HEK293 (cell line): ENCODE data around the gene IGF2BP2.

Experiments
- AEBP2 ChIP-seq: fragments of 450-650 bp; formaldehyde crosslinking; IDR thresholded peaks from 2 replicates; pipeline ENCODE4 v1.5.1; 2016; ENCODE audit warnings: missing biosample characterization, missing genetic modification characterization, borderline replicate concordance
- BCL11A ChIP-seq: fragments of 450-650 bp; formaldehyde crosslinking; IDR thresholded peaks from 2 replicates; pipeline ENCODE4 v1.5.1; 2016; ENCODE audit warnings: low read depth, missing biosample characterization, missing genetic modification characterization
- INSM2 ChIP-seq: fragments of 450-650 bp; formaldehyde crosslinking; IDR thresholded peaks from 2 replicates; pipeline ENCODE4 v1.5.1; 2016; ENCODE audit warnings: missing biosample characterization, missing genetic modification characterization
- PRDM10 ChIP-seq: fragments of 450-650 bp; formaldehyde crosslinking; IDR thresholded peaks from 2 replicates; pipeline ENCODE4 v1.5.1; 2016; ENCODE audit warnings: missing biosample characterization, missing genetic modification characterization
- SP3 ChIP-seq: fragments of 450-650 bp; formaldehyde crosslinking; IDR thresholded peaks from 2 replicates; pipeline ENCODE4 v1.5.1; 2016; ENCODE audit warnings: missing biosample characterization, missing genetic modification characterization
- ZFP37 ChIP-seq: fragments of 450-650 bp; formaldehyde crosslinking; IDR thresholded peaks from 2 replicates; pipeline ENCODE4 v1.5.1; 2016; ENCODE audit warnings: missing biosample characterization, missing genetic modification characterization
- ZIC2 ChIP-seq: fragments of 450-650 bp; formaldehyde crosslinking; IDR thresholded peaks from 2 replicates; pipeline ENCODE4 v1.5.1; 2016; ENCODE audit warnings: missing biosample characterization, missing genetic modification characterization
- ZNF146 ChIP-seq: fragments of 450-650 bp; formaldehyde crosslinking; IDR thresholded peaks from 2 replicates; pipeline ENCODE4 v1.5.1; 2016; ENCODE audit warnings: missing biosample characterization, missing genetic modification characterization
- ZNF184 ChIP-seq: fragments of 450-650 bp; IDR thresholded peaks from 2 replicates; pipeline ENCODE4 v1.5.1; 2018; ENCODE audit warnings: missing biosample characterization, mild to moderate bottlenecking, missing genetic modification characterization
- ZNF221 ChIP-seq: fragments of 450-650 bp; formaldehyde crosslinking; IDR thresholded peaks from 2 replicates; pipeline ENCODE4 v1.5.1; 2017; ENCODE audit warnings: missing biosample characterization, missing genetic modification characterization, borderline replicate concordance
- ZNF23 ChIP-seq: fragments of 450-650 bp; formaldehyde crosslinking; IDR thresholded peaks from 2 replicates; pipeline ENCODE4 v1.5.1; 2016; ENCODE audit warnings: missing biosample characterization, missing genetic modification characterization, borderline replicate concordance
- ZNF24 ChIP-seq: fragments of 450-650 bp; formaldehyde crosslinking; IDR thresholded peaks from 2 replicates; pipeline ENCODE4 v1.5.1; 2016; ENCODE audit warnings: missing biosample characterization, missing genetic modification characterization
- ZNF366 ChIP-seq: fragments of 450-650 bp; formaldehyde crosslinking; conservative IDR thresholded peaks from 2 replicates; pipeline ENCODE4 v1.5.1; 2016; ENCODE audit warnings: missing biosample characterization, missing genetic modification characterization
- ZNF404 ChIP-seq: fragments of 450-650 bp; formaldehyde crosslinking; IDR thresholded peaks from 2 replicates; pipeline ENCODE4 v1.5.1; 2017; ENCODE audit warnings: missing biosample characterization, missing genetic modification characterization
- ZNF416 ChIP-seq: fragments of 450-650 bp; formaldehyde crosslinking; IDR thresholded peaks from 2 replicates; pipeline ENCODE4 v1.5.1; 2016; ENCODE audit warnings: missing biosample characterization, missing genetic modification characterization
- ZNF433 ChIP-seq: fragments of 450-650 bp; formaldehyde crosslinking; IDR thresholded peaks from 2 replicates; pipeline ENCODE4 v1.5.1; 2016; ENCODE audit warnings: missing biosample characterization, missing genetic modification characterization, low read depth
- ZNF514 ChIP-seq: fragments of 450-650 bp; formaldehyde crosslinking; IDR thresholded peaks from 2 replicates; pipeline ENCODE4 v1.5.1; 2016; ENCODE audit warnings: missing biosample characterization, missing genetic modification characterization
- ZNF548 ChIP-seq: fragments of 450-650 bp; formaldehyde crosslinking; IDR thresholded peaks from 2 replicates; pipeline ENCODE4 v1.5.1; 2016; ENCODE audit warnings: missing biosample characterization, missing genetic modification characterization
- ZNF555 ChIP-seq: fragments of 450-650 bp; formaldehyde crosslinking; conservative IDR thresholded peaks from 2 replicates; pipeline ENCODE4 v1.5.1; 2017; ENCODE audit warnings: missing biosample characterization, mild to moderate bottlenecking, missing genetic modification characterization, inconsistent platforms
- ZNF571 ChIP-seq: fragments of 450-650 bp; formaldehyde crosslinking; IDR thresholded peaks from 2 replicates; pipeline ENCODE4 v1.5.0; 2017; ENCODE audit warnings: missing biosample characterization, missing genetic modification characterization
- ZNF664 ChIP-seq: fragments of 450-650 bp; formaldehyde crosslinking; IDR thresholded peaks from 2 replicates; pipeline ENCODE4 v1.5.1; 2016; ENCODE audit warnings: missing biosample characterization, missing genetic modification characterization
- ZNF768 ChIP-seq: fragments of 450-650 bp; formaldehyde crosslinking; IDR thresholded peaks from 2 replicates; pipeline ENCODE4 v1.5.1; 2018; ENCODE audit warnings: missing biosample characterization, mild to moderate bottlenecking, missing genetic modification characterization
- ZNF837 ChIP-seq: fragments of 450-650 bp; formaldehyde crosslinking; IDR thresholded peaks from 2 replicates; pipeline ENCODE4 v1.5.1; 2016; ENCODE audit warnings: missing biosample characterization, missing genetic modification characterization
- ZSCAN18 ChIP-seq: fragments of 450-650 bp; formaldehyde crosslinking; IDR thresholded peaks from 2 replicates; pipeline ENCODE4 v1.5.1; 2016; ENCODE audit warnings: missing biosample characterization, missing genetic modification characterization
- ZSCAN30 ChIP-seq: fragments of 450-650 bp; IDR thresholded peaks from 2 replicates; pipeline ENCODE4 v1.5.1; 2018; ENCODE audit warnings: missing biosample characterization, mild to moderate bottlenecking, missing genetic modification characterization, moderate library complexity
- ZSCAN4 ChIP-seq: fragments of 450-650 bp; formaldehyde crosslinking; IDR thresholded peaks from 2 replicates; pipeline ENCODE4 v1.5.1; 2017; ENCODE audit warnings: missing biosample characterization, missing genetic modification characterization
- TF ChIP-seq, protein P1 (sequence below): fragments of 450-650 bp; formaldehyde crosslinking; IDR thresholded peaks from 2 replicates; pipeline ENCODE4 v1.5.1; 2016; ENCODE audit warnings: missing biosample characterization, missing genetic modification characterization
- TF ChIP-seq, protein P2 (sequence below): fragments of 450-650 bp; formaldehyde crosslinking; IDR thresholded peaks from 2 replicates; pipeline ENCODE4 v1.5.1; 2016; ENCODE audit warnings: missing biosample characterization, missing genetic modification characterization

Gene IGF2BP2

DNA sequence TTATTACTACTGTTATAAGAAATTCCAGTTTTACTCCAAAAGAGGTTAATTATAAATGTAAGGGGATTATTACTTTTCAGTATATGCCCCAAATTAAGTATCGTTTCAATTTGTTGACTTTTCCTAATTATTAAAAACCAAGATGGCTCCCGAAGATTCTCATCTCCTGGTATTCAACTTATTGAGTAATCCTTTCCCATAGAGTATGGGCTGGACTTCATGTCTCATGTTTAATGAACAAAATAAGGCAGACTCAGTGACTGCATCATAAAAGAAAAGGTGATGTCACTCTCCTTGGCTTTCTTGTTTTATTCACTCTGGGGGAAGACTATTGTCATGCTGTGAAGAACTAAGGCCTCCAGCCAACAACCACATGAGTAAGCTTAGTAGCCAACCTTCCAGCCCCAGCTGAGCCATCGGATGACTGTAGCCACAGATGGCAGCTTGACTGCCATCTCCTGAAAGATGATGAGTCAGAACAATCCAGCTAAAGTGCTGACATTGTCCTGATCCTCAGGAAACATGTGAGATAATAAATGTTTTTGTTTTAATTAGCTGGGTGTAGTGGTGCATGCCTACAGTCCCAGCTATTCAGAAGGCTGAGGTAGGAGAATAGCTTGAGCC lies 17.3 kb downstream of the IGF2BP2 start (continued):
- TF ChIP-seq ZNF146 (peak; percentile 29; the same call in 1 of the 2 replicates), ZNF555 (tag by site-specific recombination) (no peak), ZNF664 (peak; percentile 48; the same call in 1 of the 2 replicates), ZIC2 (peak; percentile 77), ZSCAN4 (tag by site-specific recombination) (no peak), ZNF221 (no peak), ZNF184 (tag by site-specific recombination) (peak; percentile 86), ZNF366 (peak; percentile 86), ZNF768 (tag by site-specific recombination) (no peak), PRDM10 (tag by site-specific recombination) (peak; percentile 30; the same call in 1 of the 2 replicates), ZNF548 (tag by site-specific recombination) (no peak), ZNF514 (tag by site-specific recombination) (no peak), ZNF404 (tag by site-specific recombination) (no peak), ZNF433 (tag by site-specific recombination) (no peak), AEBP2 (no peak), ZNF24 (tag by site-specific recombination) (peak; percentile 89), ZNF23 (tag by site-specific recombination) (no peak), ZNF571 (tag by site-specific recombination) (no peak), SP3 (tag by site-specific recombination) (peak; percentile 52; the same call in 1 of the 2 replicates), ZSCAN30 (peak; percentile 71; the same call in 1 of the 2 replicates), ZNF837 (tag by site-specific recombination) (no peak), ZNF416 (tag by site-specific recombination) (no peak), INSM2 (peak; percentile 92), ZFP37 (tag by site-specific recombination) (peak; percentile 96; the same call in 1 of the 2 replicates), ZSCAN18 (no peak), BCL11A (peak; percentile 58; the same call in 1 of the 2 replicates)
- TF ChIP-seq, protein P1, sequence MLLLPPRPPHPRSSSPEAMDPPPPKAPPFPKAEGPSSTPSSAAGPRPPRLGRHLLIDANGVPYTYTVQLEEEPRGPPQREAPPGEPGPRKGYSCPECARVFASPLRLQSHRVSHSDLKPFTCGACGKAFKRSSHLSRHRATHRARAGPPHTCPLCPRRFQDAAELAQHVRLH = no peak
- TF ChIP-seq, protein P2, sequence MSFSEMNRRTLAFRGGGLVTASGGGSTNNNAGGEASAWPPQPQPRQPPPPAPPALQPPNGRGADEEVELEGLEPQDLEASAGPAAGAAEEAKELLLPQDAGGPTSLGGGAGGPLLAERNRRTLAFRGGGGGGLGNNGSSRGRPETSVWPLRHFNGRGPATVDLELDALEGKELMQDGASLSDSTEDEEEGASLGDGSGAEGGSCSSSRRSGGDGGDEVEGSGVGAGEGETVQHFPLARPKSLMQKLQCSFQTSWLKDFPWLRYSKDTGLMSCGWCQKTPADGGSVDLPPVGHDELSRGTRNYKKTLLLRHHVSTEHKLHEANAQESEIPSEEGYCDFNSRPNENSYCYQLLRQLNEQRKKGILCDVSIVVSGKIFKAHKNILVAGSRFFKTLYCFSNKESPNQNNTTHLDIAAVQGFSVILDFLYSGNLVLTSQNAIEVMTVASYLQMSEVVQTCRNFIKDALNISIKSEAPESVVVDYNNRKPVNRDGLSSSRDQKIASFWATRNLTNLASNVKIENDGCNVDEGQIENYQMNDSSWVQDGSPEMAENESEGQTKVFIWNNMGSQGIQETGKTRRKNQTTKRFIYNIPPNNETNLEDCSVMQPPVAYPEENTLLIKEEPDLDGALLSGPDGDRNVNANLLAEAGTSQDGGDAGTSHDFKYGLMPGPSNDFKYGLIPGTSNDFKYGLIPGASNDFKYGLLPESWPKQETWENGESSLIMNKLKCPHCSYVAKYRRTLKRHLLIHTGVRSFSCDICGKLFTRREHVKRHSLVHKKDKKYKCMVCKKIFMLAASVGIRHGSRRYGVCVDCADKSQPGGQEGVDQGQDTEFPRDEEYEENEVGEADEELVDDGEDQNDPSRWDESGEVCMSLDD (tag by site-specific recombination) = no peak
